DMS153 treated with DMSO at 0.1 percent for 48 hours (cell line): ENCODE data around the gene GALNT2.
A peak's percentile ranks its signal among the peaks of the same experiment; 100 is the strongest.

Experiments used
- DNase-seq: peaks from one replicate; lab custom pipeline; 2025; ENCODE audit not compliant: unreplicated experiment; lab: John Stamatoyannopoulos, UW

The GALNT2 gene

DNA sequence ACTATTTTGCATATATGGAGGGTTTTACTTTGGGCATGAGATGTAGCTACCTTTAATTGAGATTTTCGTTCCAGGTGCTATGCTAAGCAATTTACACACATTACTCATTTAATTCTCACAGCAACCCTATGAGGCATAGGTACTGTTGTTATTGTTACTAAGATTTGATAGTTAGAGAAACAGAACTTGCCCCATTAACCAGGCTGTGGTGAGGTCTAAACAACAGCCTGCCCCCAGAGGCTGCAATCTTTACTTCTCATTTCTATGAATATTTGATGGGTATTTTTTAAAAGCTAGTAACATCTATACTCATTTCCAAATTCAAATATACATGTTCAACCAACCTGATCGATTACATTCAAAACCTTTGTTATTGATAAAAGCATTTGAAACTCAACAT is 155.6 kb downstream of the GALNT2 start:
- no peak for DNase-seq

DNA sequence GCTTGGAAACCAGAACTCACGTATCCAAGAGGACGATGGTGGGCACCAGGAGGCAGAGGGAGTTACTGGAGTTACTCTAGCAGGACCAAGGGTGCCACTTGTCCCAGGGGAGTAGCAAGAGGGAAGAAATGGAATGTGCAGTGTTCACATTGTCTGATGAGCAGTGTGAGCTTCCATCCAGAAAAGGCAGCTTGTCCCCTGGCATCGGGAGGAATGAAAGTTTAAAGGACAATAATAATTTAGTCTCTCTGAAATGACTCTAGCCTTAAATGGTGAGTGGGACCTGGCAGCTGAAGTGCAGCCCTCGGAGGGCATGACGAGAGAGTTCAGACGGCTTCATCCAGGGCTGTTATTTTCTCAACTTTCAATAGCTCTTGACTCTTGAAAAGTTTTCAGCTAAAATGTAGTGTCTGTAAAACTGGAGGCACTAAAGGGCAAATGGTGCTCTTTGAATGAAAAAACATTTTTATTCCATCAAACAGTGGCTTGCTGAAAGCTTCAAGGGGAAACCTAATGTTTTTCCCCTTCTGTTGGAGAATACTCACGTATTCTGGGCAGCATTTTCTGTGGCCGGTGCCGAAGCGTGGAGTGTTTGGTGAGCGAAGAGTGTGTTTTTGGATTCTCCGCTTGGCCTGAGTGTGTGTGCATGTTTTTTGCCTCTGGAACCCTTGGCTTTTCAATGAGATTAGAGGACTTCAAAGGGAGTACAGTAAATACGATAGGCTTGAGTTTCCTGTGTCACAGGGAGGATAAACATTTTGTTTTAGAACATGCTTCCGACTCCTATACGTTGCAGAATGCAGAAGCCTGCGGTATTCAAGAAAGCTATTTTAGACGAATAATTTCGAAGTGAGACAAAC is 157.3 kb downstream of the GALNT2 start:
- no peak for DNase-seq

DNA sequence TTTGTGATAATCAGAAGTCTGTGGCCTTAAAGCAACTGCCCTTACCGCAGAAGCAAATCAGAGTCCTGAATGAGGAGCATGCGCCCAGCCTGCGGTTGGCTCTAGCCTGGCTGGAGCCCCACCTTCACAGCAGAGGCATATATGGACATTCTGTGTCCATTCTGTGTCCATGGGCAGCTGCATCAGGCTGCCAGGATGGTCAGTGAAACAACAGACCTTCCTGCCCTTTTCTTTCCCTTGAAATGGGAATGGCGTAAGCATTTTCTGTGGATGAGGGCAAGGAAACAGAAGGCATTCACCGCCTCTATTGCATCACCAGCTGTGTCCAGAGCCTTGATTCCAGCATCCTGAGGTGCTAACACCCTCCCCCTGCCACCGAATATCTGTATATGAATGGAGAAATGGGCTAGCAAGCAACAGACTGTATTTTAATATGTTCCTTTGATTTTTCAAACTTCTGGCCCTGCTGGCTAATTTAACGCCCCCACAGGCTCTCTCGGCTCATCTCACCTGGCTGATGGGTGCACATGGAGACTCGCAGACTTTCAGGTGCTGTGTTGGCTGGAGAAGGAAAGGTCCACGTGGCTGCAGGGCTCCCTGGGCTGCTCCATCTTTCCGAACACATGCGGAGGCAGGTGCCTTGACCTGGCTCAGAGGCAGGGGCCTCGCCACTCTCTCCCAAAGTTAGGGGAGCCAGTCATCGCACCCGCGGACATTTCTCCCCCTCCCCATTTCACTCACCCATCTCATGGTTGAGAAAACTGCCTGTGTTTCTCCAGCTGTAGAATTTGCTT is 159.2 kb downstream of the GALNT2 start:
- DNase-seq = no peak

DNA sequence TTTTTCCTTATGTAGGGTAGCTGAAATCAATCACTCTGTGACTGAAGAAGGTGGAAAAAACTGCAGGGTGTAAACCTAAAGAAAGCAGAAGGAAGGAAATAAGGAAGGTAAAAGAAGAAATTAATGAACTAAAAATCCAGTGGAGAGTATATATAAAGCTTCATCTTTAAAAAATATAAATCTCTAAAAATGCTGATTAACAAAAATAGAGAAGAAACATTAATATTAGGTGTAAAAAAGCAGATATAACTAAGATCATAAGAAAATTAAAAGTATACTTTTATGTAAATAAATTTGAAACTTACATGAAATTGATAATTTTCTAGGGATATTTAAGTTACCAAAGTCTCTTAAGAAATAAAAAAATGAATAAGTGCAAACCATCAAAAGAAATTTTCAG is 159.8 kb downstream of the GALNT2 start:
- DNase-seq = no peak

DNA sequence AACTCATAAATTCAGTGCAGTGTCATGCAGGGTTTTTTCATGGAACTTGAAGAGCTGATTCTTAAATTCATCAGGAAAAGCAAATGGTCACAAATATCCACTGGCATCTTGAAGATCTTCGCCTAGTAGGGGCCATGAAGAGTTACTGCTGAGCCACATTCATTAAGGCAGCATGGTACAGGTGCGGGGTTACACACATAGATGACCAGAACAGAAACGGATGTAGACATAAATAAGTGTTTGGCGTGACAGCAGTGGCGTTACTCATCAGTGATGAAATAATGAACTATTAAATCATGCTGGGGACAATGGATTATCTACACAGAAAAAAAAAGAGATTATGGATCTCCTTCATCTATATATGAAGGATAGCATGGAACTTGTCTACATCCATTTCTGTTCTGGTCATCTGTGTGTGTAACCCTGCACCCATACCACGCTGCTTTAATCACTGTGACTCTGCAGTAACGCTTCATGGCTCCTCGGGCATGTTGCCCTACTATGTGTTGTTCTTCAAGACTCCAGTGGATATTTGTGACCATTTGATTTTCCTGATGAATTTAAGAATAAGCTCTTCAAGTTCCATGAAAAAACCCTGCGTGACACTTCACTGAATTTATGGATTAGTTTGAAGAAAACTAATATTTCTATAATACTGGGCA is 161.3 kb downstream of the GALNT2 start:
- DNase-seq = no peak

DNA sequence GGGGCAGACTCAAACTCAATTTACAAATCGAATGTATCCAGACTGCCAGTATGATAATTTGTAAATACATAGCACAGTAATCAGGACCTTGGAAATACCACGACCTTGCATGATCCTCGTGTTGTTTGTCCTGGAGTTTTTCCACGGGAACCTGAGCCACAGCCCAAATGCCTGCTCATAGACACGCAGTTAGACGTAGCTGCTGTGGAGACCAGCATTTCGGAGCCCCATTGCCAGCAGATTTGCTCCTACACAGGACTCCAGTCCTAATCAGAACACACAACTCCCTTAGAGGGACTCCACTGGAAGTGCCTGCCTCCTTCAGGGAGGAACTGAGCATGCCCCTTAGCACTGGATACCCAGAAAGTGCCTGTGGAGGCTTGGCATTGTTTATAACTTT is 163.2 kb downstream of the GALNT2 start:
- no peak for DNase-seq

DNA sequence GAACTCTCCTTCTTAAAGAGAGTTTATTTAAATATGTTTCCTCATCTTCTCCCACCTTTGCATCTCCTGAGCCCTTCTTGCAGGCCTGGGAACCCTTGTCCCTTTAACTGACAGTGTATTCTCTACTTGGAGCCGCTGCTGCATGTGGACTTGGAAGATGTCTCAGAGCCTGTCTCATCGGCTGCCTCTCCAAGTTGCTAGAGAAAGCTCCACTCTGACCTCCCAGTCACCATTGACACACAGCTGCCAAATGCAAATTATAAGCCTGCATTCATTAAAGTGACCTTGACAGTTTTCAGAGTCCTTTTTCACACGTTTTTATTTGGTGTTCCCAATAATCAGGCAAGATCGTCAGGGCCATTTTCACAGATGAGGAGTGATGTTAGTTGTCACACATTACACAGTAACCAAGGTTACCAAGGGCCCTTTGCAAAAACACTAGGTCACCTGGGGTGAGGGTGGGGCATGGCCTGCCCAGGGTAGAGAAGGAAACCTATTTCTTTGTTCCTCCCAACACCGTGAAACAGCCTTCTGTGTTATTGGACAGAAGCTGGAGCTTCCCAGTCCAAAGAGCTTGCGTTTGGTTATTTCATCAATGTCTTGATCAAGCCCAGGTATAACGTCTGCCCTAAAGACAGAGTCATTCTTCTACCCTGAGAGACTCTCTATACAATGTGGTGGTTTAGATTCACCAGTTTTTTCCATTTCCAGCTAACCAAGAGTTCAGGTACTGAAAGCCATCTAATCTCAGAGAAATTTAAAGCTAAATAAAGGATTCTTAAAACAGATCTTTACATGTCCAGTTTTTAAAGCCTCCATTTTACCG is 164.1 kb downstream of the GALNT2 start:
- DNase-seq = no peak

DNA sequence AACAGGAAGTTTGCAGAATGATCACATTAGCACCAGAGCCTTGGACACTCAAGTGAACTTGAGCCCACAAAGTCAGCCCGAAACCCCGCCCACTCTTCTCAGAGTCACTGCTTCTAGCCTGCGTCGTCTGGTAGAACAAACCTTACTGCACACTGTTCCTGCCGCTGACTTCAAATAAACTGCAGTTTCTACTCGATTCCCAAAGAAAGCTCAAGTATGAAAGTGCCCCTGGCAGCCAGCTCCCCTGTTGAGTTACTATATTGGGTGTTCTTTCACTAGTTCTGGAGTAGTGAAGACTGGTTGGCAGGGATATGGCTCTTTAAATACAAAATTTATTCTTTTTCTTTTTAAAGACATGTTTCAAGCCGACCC is 164.7 kb downstream of the GALNT2 start:
- peak; percentile 42 for DNase-seq

DNA sequence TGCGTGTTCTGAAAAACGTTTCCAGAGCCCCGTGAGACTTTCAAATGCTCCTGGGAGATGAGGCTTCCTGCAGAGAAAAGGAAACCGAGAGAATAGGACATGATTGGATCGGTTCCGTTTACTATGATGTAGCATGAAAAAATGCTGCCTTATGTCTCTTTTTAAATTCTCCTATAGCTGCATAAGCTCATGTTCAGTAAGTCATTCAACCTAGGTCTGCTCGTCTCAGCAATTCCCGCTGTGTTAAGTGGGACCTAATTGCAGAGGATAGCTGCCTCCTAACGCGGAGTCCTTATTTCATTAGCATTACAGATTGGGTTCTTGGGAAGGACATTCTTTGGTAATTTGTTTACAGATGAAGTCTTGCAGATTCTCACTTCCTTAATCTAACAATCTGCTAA is 165.3 kb downstream of the GALNT2 start:
- no peak for DNase-seq

DNA sequence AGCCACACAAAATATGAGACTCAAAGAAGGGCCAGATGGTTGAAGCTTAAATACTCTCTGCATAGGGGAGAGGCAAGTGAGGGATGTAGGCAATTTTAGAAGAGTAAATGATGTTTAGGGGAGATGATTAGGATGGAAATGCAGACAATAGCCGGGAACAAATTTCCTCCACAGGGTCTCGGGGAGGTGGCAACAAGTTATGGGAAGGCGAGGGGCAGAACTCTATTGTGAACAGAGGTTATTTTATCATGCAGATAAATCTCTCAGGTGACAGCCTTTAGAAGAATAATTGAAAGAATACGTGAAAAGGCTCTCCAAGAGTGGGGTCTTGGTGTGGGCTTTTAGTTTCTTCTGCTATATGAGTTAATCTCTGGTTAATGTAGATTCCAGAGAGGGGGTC is 166.7 kb downstream of the GALNT2 start:
- no peak for DNase-seq

DNA sequence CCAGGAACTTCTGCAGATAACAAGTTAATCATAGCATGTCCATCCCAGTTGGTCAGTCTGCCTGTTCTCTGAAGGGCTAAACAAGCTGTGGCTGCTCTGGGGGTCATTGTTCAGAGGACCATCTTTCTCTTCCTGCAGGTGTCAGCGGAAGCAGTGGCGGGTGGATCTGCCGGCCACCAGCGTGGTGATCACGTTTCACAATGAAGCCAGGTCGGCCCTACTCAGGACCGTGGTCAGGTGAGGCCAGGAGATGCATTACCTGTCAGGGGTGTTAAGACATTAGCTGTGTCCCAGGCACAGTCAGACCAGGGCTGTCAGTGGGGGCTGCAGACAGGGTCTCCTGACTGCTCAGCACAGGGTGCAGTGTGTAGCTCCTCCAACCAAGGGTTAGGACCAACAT is 168.8 kb downstream of the GALNT2 start:
- DNase-seq = no peak

DNA sequence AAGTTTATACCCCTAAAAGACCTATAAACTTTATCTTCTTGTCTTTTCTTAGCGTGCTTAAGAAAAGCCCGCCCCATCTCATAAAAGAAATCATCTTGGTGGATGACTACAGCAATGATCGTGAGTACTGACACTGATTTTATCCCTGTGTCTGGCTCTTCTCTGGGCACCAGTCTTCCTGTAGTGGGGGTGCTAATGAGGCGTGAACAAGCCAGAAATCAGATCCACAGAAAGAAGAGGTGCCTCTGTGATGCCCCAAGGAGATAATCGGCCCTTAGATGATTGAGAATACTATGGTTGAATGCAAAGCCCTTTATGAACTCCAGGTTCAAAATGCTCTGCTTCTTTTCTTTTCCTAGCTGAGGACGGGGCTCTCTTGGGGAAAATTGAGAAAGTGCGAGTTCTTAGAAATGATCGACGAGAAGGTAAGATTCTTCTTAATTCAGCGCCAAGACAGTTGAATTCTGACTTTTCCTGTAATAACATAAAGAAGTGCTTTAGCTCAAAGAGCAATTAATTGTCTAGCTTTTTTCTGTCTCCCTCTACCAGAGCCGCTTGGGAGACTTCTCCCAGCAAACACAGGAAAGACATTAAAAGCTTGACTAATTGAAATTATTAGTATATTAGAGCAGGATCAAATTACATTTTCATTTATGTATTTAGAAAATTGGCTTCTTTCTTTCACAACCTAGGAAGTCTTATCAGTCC is 169.4 kb downstream of the GALNT2 start:
- DNase-seq = no peak

DNA sequence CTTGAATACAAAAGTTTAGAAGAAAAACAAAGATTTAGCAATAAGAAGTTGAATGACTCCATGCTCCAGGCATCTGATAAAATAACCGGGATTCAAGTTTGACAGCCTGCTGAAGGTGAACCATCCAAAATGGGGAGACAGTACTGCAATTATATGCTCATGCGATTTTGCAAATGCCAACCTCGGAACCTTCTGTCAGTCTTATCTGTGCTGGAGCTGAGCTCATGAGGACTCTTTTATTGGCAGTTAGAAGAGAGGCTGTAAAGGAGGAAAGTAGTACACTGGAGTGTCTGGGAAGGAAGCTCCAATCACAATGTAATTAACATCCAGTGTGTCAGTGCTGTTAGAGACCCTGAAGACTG is 170.0 kb downstream of the GALNT2 start:
- no peak for DNase-seq

DNA sequence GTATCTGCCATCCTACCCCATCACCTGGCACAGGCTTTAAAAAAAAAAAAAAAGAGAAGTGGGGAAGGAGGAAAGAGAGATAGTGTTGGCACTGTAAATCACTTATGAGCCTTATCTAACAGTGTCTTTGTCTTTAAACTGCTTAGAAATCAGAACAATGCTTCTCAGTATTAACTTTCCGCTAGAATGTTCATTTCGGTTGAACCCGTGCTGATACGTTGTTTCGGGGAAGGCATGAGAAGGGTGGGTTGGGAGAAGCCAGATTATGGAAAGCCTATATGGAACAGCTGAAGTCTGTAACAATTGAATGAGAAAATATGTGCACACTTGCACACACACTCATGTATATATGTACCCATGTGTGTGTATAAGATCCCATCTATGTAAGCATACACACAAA is 170.8 kb downstream of the GALNT2 start:
- DNase-seq = no peak

DNA sequence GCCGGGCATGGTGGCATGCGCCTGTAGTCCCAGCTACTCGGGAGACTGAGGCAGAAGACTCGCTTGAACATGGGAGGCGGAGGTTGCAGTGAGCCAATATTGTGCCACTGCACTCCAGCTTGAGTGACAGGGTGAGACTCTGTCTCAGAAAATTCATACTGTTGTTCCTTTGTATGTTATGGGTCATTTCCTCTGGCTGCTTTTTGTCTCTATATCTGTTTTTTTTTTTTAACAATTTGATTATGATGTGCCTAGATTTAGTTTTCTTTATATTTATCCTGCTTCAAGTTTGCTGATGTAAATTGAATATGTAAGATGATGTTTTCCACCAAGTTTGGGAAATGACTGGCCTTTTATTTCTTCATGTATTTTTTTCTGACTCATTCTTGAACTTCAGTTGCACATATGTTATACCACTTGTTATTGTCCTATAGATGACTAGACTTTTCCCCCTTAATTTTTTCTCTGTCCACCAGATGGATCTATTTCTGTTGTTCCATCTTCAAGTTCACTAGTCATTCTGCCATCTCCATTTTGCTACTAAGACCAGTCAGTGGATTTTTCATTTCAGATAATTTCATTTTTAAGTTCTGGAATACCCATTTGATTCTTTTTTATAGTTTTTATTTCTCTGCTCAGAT is 173.5 kb downstream of the GALNT2 start:
- DNase-seq = no peak

DNA sequence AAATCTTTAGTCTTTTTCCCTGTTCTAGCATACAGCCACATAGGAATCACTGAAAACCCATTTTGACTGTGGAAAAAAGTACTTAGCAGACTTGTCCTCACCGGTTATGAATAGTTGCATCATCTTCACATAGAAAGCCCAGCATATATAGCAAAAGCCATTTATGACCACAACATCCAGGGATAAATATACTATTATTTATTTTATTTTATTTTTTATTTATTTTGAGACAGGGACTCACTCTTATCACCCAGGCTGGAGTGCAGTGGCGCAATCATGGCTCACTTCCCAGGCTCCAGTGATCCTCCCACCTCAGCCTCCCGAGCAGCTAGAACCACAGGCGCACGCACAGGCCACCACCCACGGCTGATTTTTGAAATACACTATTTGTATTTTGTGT is 175.3 kb downstream of the GALNT2 start:
- DNase-seq = no peak

DNA sequence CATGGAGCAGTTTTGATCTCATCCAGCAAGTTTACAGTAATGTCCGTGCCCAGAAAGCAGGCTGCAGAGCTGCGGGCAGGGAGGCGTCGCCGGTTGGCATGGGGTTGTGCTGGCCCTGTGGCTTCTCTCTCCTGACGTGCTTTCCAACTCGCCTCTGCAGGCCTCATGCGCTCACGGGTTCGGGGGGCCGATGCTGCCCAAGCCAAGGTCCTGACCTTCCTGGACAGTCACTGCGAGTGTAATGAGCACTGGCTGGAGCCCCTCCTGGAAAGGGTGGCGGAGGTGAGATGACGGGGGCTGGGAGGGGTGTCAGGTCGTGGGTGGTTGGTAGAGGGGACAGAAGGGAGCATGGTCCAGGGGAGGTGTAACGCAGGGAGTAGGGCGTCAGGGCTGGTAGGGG is 176.1 kb downstream of the GALNT2 start:
- no peak for DNase-seq

DNA sequence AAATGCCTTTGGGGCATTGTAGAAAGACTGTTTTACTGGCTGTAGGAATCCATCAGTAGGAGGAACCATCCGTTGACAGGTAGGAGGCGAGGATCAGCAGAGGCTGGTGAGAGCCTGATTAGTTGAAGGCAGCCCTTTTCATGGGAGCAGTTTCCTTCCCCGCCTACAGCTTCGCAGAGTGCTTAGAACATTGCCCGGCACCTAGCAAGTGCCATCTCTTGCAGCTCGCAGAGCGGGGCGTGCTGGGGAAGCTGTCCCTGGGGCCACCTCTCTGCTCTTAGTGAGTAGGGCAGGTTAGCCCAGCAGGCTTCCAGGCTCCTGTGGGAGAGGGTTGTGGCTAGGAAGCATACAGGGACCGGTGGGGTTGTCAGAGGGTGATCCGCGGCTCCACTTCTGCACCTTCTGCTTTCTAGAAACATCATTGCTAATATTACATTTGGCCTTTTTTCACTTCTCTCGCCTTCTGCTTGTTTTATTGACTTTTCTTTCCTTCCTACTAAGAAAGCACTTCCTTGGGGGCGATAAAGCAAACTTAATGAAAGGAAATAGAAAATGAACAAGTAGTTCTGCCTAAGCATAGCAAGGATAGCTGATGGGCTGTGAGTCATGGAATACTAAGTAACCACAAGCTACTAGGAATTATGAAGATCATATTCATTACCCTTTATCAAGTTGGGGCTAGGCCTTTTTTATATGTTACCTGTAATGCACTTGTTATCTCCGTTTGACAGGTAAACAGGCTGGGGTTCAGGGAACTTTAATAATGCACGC is 176.7 kb downstream of the GALNT2 start:
- DNase-seq = no peak

DNA sequence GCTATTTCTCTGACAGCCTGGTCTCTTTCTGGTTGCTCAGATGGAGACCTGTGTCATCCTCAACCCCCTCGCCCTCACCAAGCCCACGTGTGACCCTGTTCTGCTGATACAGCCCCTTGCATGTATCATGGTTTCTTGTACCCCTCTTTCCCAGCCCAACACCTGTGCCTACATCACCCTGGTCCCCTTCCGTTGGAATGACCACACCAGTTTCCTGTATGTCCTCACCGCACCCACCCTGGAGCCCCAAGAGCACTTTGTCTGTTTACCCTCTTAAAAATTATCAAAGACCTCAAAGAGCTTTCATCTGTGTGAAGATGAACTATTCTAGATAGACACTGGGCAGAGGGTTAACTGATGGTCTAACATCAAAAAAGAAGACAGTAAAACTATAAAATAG is 179.5 kb downstream of the GALNT2 start:
- DNase-seq = no peak
